H9 (cell line): Measurements from ENCODE around the gene TTK. TPM values are rescaled to one million over a fixed set of nuclear protein-coding genes. Genes with fewer than 3 reads are reported as not detected.
"Not testable (repeated sequence)": the region's sequence is repeated elsewhere in the genome, so short reads cannot be mapped to it uniquely, and the experiment has no call there.

Experiments used
- DNase-seq: peaks from one replicate; pipeline ENCODE4 v3.0.0-alpha.2; 2017
- H2AFZ ChIP-seq: one replicate; pipeline ENCODE4 v1.6.1; 2013; ENCODE audit warnings: mild to moderate bottlenecking, low read length, control low read depth, moderate library complexity
- H2AK5ac ChIP-seq: 2 replicates; pipeline ENCODE4 v1.6.1; 2013; ENCODE audit warnings: low read length, control low read depth, mixed read lengths; ENCODE audit not compliant: insufficient read length
- H2BK120ac ChIP-seq: one replicate; pipeline ENCODE4 v1.6.1; 2013; ENCODE audit warnings: low read depth, mild to moderate bottlenecking, low read length, control low read depth, inconsistent platforms; ENCODE audit not compliant: poor library complexity, severe bottlenecking
- H2BK12ac ChIP-seq: 2 replicates; pipeline ENCODE4 v1.6.1; 2013; ENCODE audit warnings: low read length, control low read depth, mixed read lengths, low read depth; ENCODE audit not compliant: insufficient read length
- H2BK15ac ChIP-seq: 2 replicates; pipeline ENCODE4 v1.6.1; 2013; ENCODE audit warnings: low read depth, low read length, control low read depth
- H2BK20ac ChIP-seq: one replicate; pipeline ENCODE4 v1.6.1; 2013; ENCODE audit warnings: low read depth, mild to moderate bottlenecking, low read length, control low read depth, inconsistent platforms; ENCODE audit not compliant: poor library complexity, severe bottlenecking
- H2BK5ac ChIP-seq: 2 replicates; pipeline ENCODE4 v1.6.1; 2013; ENCODE audit warnings: low read length, control low read depth, mixed read lengths; ENCODE audit not compliant: insufficient read length
- H3K14ac ChIP-seq: 2 replicates; pipeline ENCODE4 v1.6.1; 2013; ENCODE audit warnings: low read length, control low read depth; ENCODE audit not compliant: insufficient read depth
- H3K18ac ChIP-seq: 2 replicates; pipeline ENCODE4 v1.6.1; 2013; ENCODE audit warnings: low read depth, mild to moderate bottlenecking, mixed read lengths, low read length, control low read depth; ENCODE audit not compliant: insufficient read length
- H3K23ac ChIP-seq: 2 replicates; pipeline ENCODE4 v1.6.1; 2013; ENCODE audit warnings: low read length, control low read depth, mixed read lengths, low read depth; ENCODE audit not compliant: insufficient read length
- H3K23me2 ChIP-seq: 2 replicates; pipeline ENCODE4 v1.6.1; 2013; ENCODE audit warnings: low read depth, mild to moderate bottlenecking, mixed read lengths, low read length, control low read depth; ENCODE audit not compliant: insufficient read length, poor library complexity, severe bottlenecking
- H3K27ac ChIP-seq: 2 replicates; pipeline ENCODE4 v1.5.1; 2013; ENCODE audit warnings: low read length, control low read depth, mixed read lengths, low read depth; ENCODE audit not compliant: insufficient read length
- H3K27me3 ChIP-seq: 2 replicates; pipeline ENCODE4 v1.6.1; 2013; ENCODE audit warnings: low read length, control low read depth, inconsistent platforms; ENCODE audit not compliant: insufficient read depth
- H3K4ac ChIP-seq: 2 replicates; pipeline ENCODE4 v1.6.1; 2013; ENCODE audit warnings: low read depth, mild to moderate bottlenecking, control low read depth, inconsistent platforms, low read length, moderate library complexity
- H3K4me1 ChIP-seq: 2 replicates; pipeline ENCODE4 v1.6.1; 2013; ENCODE audit warnings: low read length, control low read depth, inconsistent platforms; ENCODE audit not compliant: insufficient read depth
- H3K4me2 ChIP-seq: 2 replicates; pipeline ENCODE4 v1.6.1; 2013; ENCODE audit warnings: low read length, control low read depth, mixed read lengths; ENCODE audit not compliant: insufficient read length, insufficient read depth
- H3K56ac ChIP-seq: 2 replicates; pipeline ENCODE4 v1.6.1; 2013; ENCODE audit warnings: low read depth, mild to moderate bottlenecking, mixed read lengths, low read length, control low read depth; ENCODE audit not compliant: insufficient read length
- H3K79me1 ChIP-seq: 2 replicates; pipeline ENCODE4 v1.6.1; 2013; ENCODE audit warnings: low read depth, mild to moderate bottlenecking, moderate library complexity, low read length, control low read depth, inconsistent platforms; ENCODE audit not compliant: insufficient read depth, poor library complexity, severe bottlenecking
- H3K79me2 ChIP-seq: 2 replicates; pipeline ENCODE4 v1.6.1; 2013; ENCODE audit warnings: low read length, control low read depth, inconsistent platforms; ENCODE audit not compliant: insufficient read depth
- H3K9ac ChIP-seq: 2 replicates; pipeline ENCODE4 v1.6.1; 2013; ENCODE audit warnings: low read length, control low read depth, mixed read lengths; ENCODE audit not compliant: insufficient read length; ENCODE audit errors: extremely low read depth
- H3K9me3 ChIP-seq: one replicate; pipeline ENCODE4 v1.6.1; 2013; ENCODE audit warnings: low read depth, low read length, inconsistent platforms; ENCODE audit not compliant: control insufficient read depth
- H3T11ph ChIP-seq: one replicate; pipeline ENCODE4 v1.6.1; 2013; ENCODE audit warnings: mild to moderate bottlenecking, low read length, control low read depth, inconsistent platforms
- H4K20me1 ChIP-seq: one replicate; pipeline ENCODE4 v1.6.1; 2013; ENCODE audit not compliant: control insufficient read depth, insufficient read length, insufficient read depth
- H4K5ac ChIP-seq: 2 replicates; pipeline ENCODE4 v1.6.1; 2013; ENCODE audit warnings: low read depth, mild to moderate bottlenecking, mixed read lengths, low read length, control low read depth; ENCODE audit not compliant: insufficient read length
- H4K8ac ChIP-seq: replicated peaks from 2 replicates; pipeline ENCODE4 v1.6.1; 2013; ENCODE audit warnings: low read length, control low read depth, mixed read lengths, low read depth; ENCODE audit not compliant: insufficient read length
- H4K91ac ChIP-seq: 2 replicates; pipeline ENCODE4 v1.6.1; 2013; ENCODE audit warnings: low read depth, mild to moderate bottlenecking, moderate library complexity, mixed read lengths, low read length, control low read depth; ENCODE audit not compliant: insufficient read length
- H3K27ac Mint-ChIP-seq, 3 experiments: 2 replicates in 2 of 3; 3 replicates in 1 of 3; pipeline ENCODE4 v1.8.0; 2020 to 2021; ENCODE audit warnings: mixed read lengths in 3 of 3, mild to moderate bottlenecking in 1 of 3, moderate library complexity in 1 of 3
- H3K27me3 Mint-ChIP-seq: 2 replicates; pipeline ENCODE4 v1.8.0; 2021; ENCODE audit warnings: low read depth, mild to moderate bottlenecking, moderate library complexity, mixed read lengths
- H3K36me3 Mint-ChIP-seq, 3 experiments: 2 replicates in 2 of 3; 3 replicates in 1 of 3; pipeline ENCODE4 v1.8.0; 2020 to 2021; ENCODE audit warnings: low read depth in 3 of 3, mixed read lengths in 3 of 3; ENCODE audit not compliant: insufficient read depth in 1 of 3
- H3K4me1 Mint-ChIP-seq, 2 experiments: 2 replicates each; pipeline ENCODE4 v1.8.0; 2020; ENCODE audit warnings: mixed read lengths in 2 of 2
- H3K4me3 Mint-ChIP-seq, 2 experiments: 2 replicates in 1 of 2; 3 replicates in 1 of 2; pipeline ENCODE4 v1.8.0; 2020 to 2021; ENCODE audit warnings: mild to moderate bottlenecking in 2 of 2, mixed read lengths in 2 of 2, moderate library complexity in 1 of 2
- H3K9me3 Mint-ChIP-seq, 2 experiments: 2 replicates in 1 of 2; 3 replicates in 1 of 2; pipeline ENCODE4 v1.8.0; 2020; ENCODE audit warnings: mild to moderate bottlenecking in 2 of 2, mixed read lengths in 2 of 2, moderate library complexity in 1 of 2
- WGBS: extraction: QIAGEN DNeasy Blood & Tissue Kit; methylation state at CpG from one replicate; pipeline ENCODE4 v1.1.7; 2013; ENCODE audit warnings: missing lambda C conversion rate, low lambda C conversion rate, mixed read lengths; ENCODE audit not compliant: insufficient read length; ENCODE audit errors: extremely low coverage; 5-methylcytosine and 5-hydroxymethylcytosine counted together
- total RNA-seq: library from RNA; stranded (reverse); gene quantifications from 2 replicates; pipeline ENCODE4 v1.2.1, GENCODE V29; 2021
- TF ChIP-seq, protein P1 (sequence below): fragments of 200-600 bp; sonication (generic); conservative IDR thresholded peaks from 3 replicates; pipeline ENCODE4 v1.8.0; 2021; ENCODE audit warnings: antibody characterized with exemption, mild to moderate bottlenecking

Gene TTK
- total RNA-seq, 1 experiment from 2014 or later = 47.5 TPM

DNA sequence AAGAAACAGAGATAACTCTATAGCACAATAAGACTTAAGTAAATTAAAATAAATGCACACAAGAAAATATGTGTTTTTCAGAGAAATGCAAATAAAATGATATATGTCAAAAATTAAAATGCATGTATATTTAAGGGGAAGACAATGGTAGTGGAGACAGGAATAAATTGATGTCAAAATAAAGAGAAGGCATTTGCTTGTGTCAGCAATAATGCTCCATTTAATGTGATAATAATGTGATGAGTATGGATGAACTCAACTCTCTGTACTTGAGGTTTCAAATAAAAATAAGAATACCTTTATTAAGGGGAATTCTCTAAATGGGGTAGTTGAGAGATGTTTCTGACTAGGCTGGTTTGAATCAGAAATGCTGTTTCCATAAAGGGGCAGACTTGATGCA lies 56.3 kb downstream of the TTK start:
- H2AFZ ChIP-seq = no peak overlapping the region
- H3K56ac ChIP-seq = no peak overlapping the region
- H4K5ac ChIP-seq = no peak overlapping the region
- no peak overlapping the region for H2BK20ac ChIP-seq
- no peak overlapping the region for H2BK5ac ChIP-seq
- no peak overlapping the region for H3K9ac ChIP-seq
- no peak overlapping the region for H2BK12ac ChIP-seq
- no peak overlapping the region for H4K91ac ChIP-seq
- H3K14ac ChIP-seq = no peak overlapping the region
- H3K4me1 Mint-ChIP-seq = no peaks in the 10 kb centered on the region
- H2AK5ac ChIP-seq = no peak overlapping the region
- no peak overlapping the region for H3K27ac Mint-ChIP-seq
- H3T11ph ChIP-seq = no peak overlapping the region
- no peaks in the 10 kb centered on the region for H3K9me3 ChIP-seq
- TF ChIP-seq, protein P1, sequence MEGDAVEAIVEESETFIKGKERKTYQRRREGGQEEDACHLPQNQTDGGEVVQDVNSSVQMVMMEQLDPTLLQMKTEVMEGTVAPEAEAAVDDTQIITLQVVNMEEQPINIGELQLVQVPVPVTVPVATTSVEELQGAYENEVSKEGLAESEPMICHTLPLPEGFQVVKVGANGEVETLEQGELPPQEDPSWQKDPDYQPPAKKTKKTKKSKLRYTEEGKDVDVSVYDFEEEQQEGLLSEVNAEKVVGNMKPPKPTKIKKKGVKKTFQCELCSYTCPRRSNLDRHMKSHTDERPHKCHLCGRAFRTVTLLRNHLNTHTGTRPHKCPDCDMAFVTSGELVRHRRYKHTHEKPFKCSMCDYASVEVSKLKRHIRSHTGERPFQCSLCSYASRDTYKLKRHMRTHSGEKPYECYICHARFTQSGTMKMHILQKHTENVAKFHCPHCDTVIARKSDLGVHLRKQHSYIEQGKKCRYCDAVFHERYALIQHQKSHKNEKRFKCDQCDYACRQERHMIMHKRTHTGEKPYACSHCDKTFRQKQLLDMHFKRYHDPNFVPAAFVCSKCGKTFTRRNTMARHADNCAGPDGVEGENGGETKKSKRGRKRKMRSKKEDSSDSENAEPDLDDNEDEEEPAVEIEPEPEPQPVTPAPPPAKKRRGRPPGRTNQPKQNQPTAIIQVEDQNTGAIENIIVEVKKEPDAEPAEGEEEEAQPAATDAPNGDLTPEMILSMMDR = no peak
- H3K18ac ChIP-seq = no peak overlapping the region
- H3K23me2 ChIP-seq = no peaks in the 10 kb centered on the region
- no peaks in the 10 kb centered on the region for H3K9me3 Mint-ChIP-seq
- no peak overlapping the region for H3K23ac ChIP-seq
- no peaks in the 10 kb centered on the region for H3K27me3 ChIP-seq
- H4K8ac ChIP-seq = no peak overlapping the region
- no peak overlapping the region for H3K4me3 Mint-ChIP-seq
- no peaks in the 10 kb centered on the region for H4K20me1 ChIP-seq
- H3K79me2 ChIP-seq = no peaks in the 10 kb centered on the region
- H3K27me3 Mint-ChIP-seq = no peaks in the 10 kb centered on the region; the same call in 1 of the 2 replicates
- no peak overlapping the region for H2BK15ac ChIP-seq
- H3K36me3 Mint-ChIP-seq = no peaks in the 10 kb centered on the region
- H2BK120ac ChIP-seq = no peak overlapping the region
- H3K4me2 ChIP-seq = no peak overlapping the region
- no peak overlapping the region for H3K4ac ChIP-seq
- no peaks in the 10 kb centered on the region for H3K79me1 ChIP-seq
- H3K4me1 ChIP-seq = no peaks in the 10 kb centered on the region
- no peak overlapping the region for H3K27ac ChIP-seq
- no peak for DNase-seq

DNA sequence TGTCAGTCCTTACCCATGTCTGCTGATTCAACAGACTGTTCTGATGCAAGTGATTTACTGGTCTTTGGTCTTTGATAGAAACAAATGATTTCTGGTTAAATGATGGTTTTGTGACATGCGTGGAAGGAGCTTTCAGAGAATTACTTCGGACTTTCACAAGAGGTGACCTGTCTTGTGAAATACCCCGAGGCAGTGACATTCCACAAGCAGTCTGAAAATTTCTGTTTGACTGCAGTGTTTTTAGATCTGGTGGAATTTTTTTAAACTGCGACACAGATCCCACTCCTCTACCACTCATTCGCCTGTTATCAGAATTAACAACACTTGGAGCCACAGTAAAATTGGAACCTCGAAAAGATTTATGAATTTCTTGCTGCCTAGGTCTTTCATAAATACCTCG lies 63.7 kb downstream of the TTK start:
- not testable (repeated sequence) for H2BK15ac ChIP-seq, H3K14ac ChIP-seq, H2BK5ac ChIP-seq, H3K9me3 Mint-ChIP-seq, H3K27ac Mint-ChIP-seq, H2BK20ac ChIP-seq, H4K91ac ChIP-seq, H3K4me3 Mint-ChIP-seq, H4K5ac ChIP-seq, H3K27me3 ChIP-seq, H4K20me1 ChIP-seq, H3K9ac ChIP-seq, DNase-seq, H3K4me1 ChIP-seq, H3K79me2 ChIP-seq, H3K18ac ChIP-seq, H2BK12ac ChIP-seq, H3K56ac ChIP-seq, H3K4me2 ChIP-seq, H2BK120ac ChIP-seq, H3K9me3 ChIP-seq, H4K8ac ChIP-seq, H3K4me1 Mint-ChIP-seq, H3K36me3 Mint-ChIP-seq, H3K27ac ChIP-seq, H2AK5ac ChIP-seq, H3K27me3 Mint-ChIP-seq, H3K23me2 ChIP-seq, H3K79me1 ChIP-seq, H3K4ac ChIP-seq, H3K23ac ChIP-seq, H2AFZ ChIP-seq, H3T11ph ChIP-seq
- WGBS = no CpG with 5 or more reads among the region's 7 CpGs
